Measurements from ENCODE around the gene MOB1A. TPM values are rescaled to one million over a fixed set of nuclear protein-coding genes. Genes with fewer than 3 reads are reported as not detected.
A peak's percentile ranks its signal among the peaks of the same experiment; 100 is the strongest.

MOB1A gene
- total and polyA plus RNA-seq, 2 of the 13 experiments (the other 11 are each of a cell fraction or from before 2014, with no cell fraction given) = 48.2 to 139 TPM

DNA sequence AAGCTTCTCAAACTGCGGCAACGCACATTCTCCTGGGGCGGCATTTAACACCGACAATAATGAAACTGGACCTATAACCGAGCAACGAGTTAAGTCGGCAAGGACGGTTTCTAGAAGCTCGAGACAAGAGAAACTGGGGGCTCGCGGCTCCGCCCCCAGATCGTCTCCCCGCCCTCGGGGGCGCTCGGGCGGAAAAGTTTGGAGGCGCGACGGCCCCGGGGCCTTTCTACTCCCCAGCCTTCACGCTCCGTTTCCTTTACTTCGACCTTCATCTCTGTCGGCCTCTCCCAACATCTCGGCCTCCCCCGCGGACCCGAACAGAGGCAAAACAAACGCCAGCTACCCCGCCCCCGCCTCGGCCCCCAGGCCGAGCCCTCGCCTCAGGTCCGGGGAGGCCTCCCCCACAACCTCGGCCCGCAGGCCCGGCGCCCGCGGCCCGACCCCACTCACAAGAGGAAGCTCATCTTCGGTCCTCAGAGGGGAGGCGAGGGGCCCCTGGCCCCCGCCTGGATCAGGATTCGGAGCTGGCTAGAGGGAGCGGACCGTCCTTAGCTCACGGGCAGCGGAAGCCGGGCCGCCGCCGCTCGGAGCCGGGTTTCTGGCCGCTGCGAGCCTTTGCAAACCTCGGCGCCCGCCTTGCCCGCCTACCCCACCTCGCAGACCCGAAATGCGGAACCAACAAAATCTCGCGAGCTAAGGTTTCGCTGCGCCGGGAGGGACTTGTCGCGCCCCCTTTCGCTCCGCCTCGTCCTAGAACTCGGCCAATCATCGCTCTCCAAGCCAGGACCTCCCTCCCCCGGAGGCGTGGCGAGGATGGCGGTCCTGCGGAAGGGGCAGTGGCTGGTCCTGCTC lies at the start of gene MOB1A (continued):
- TF ChIP-seq IRF1 (CRISPR knock-in tag; IDR thresholded peaks at IDR 0.05; ENCODE audit: low read depth) (peak; percentile 31), CCDC6 (CRISPR knock-in tag; IDR thresholded peaks at IDR 0.05) (peak; percentile 48; the same call in 1 of the 2 replicates), ZFY (CRISPR knock-in tag; IDR thresholded peaks at IDR 0.05) (peak; percentile 99), HOXA5 (CRISPR knock-in tag; IDR thresholded peaks at IDR 0.05) (peak; percentile 72), ZNF256 (CRISPR knock-in tag; conservative IDR thresholded peaks at IDR 0.05) (no peak; the same call in 1 of the 2 replicates), HNRNPLL (IDR thresholded peaks at IDR 0.05; ENCODE audit: low read depth, low read length, poor library complexity, severe bottlenecking) (peak; percentile 81), SETDB1 (CRISPR knock-in tag; IDR thresholded peaks at IDR 0.05; ENCODE audit: borderline replicate concordance) (0 out of 2 replicates have a peak, but pooled peaks have one; percentile 49), MED13 (CRISPR knock-in tag; IDR thresholded peaks at IDR 0.05) (no peak), ZNF7 (CRISPR knock-in tag; IDR thresholded peaks at IDR 0.05) (no peak), PATZ1 (CRISPR knock-in tag; IDR thresholded peaks at IDR 0.05) (peak; percentile 91), SP140L (CRISPR knock-in tag; IDR thresholded peaks at IDR 0.05; ENCODE audit: borderline replicate concordance) (no peak; the same call in 1 of the 2 replicates), SRY (CRISPR knock-in tag; IDR thresholded peaks at IDR 0.05) (peak; percentile 87), MTA1 (CRISPR knock-in tag; IDR thresholded peaks at IDR 0.05; ENCODE audit: borderline replicate concordance) (0 out of 2 replicates have a peak, but pooled peaks have one; percentile 29), PPARG (CRISPR knock-in tag; conservative IDR thresholded peaks at IDR 0.05) (no peak; the same call in 1 of the 2 replicates), ZFYVE20 (CRISPR knock-in tag; IDR thresholded peaks at IDR 0.05; ENCODE audit: borderline replicate concordance, low read depth) (0 out of 2 replicates have a peak, but pooled peaks have one; percentile 63), ZNF292 (CRISPR knock-in tag; IDR thresholded peaks at IDR 0.05; ENCODE audit: borderline replicate concordance, low read depth) (no peak; the same call in 1 of the 2 replicates), MIER2 (CRISPR knock-in tag; IDR thresholded peaks at IDR 0.05) (no peak), TARDBP (CRISPR knock-in tag; IDR thresholded peaks at IDR 0.05) (peak; percentile 22), KDM2A (CRISPR knock-in tag; IDR thresholded peaks at IDR 0.05; ENCODE audit: borderline replicate concordance, low read depth) (peak; percentile 89; the same call in 1 of the 2 replicates)
- TF ChIP-seq, protein P1, sequence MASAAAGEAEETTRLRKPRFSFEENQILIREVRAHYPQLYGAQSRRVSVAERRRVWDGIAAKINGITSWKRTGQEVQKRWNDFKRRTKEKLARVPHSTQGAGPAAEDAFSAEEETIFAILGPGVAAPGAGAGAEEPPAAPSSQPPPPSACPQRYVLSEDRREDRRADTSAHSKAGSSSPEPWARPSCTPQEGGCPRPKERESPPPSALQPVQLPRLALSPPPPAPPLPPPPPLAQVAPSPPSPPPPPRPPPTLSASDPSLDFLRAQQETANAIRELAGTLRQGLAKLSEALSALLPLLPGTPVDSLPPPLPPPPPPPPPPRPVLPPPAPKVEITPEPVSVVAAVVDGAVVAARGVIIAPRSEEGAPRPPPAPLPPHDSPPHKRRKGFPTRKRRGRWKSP (CRISPR knock-in tag; IDR thresholded peaks at IDR 0.05) = peak; percentile 39; the same call in 1 of the 2 replicates
- TF ChIP-seq, protein P2, sequence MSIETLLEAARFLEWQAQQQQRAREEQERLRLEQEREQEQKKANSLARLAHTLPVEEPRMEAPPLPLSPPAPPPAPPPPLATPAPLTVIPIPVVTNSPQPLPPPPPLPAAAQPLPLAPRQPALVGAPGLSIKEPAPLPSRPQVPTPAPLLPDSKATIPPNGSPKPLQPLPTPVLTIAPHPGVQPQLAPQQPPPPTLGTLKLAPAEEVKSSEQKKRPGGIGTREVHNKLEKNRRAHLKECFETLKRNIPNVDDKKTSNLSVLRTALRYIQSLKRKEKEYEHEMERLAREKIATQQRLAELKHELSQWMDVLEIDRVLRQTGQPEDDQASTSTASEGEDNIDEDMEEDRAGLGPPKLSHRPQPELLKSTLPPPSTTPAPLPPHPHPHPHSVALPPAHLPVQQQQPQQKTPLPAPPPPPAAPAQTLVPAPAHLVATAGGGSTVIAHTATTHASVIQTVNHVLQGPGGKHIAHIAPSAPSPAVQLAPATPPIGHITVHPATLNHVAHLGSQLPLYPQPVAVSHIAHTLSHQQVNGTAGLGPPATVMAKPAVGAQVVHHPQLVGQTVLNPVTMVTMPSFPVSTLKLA (IDR thresholded peaks at IDR 0.05) = peak; percentile 45
- TF ChIP-seq, protein P3, sequence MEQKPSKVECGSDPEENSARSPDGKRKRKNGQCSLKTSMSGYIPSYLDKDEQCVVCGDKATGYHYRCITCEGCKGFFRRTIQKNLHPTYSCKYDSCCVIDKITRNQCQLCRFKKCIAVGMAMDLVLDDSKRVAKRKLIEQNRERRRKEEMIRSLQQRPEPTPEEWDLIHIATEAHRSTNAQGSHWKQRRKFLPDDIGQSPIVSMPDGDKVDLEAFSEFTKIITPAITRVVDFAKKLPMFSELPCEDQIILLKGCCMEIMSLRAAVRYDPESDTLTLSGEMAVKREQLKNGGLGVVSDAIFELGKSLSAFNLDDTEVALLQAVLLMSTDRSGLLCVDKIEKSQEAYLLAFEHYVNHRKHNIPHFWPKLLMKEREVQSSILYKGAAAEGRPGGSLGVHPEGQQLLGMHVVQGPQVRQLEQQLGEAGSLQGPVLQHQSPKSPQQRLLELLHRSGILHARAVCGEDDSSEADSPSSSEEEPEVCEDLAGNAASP (CRISPR knock-in tag; IDR thresholded peaks at IDR 0.05; ENCODE audit: borderline replicate concordance) = peak; percentile 76
